ENCODE measurements around the gene STAB1.

DNA sequence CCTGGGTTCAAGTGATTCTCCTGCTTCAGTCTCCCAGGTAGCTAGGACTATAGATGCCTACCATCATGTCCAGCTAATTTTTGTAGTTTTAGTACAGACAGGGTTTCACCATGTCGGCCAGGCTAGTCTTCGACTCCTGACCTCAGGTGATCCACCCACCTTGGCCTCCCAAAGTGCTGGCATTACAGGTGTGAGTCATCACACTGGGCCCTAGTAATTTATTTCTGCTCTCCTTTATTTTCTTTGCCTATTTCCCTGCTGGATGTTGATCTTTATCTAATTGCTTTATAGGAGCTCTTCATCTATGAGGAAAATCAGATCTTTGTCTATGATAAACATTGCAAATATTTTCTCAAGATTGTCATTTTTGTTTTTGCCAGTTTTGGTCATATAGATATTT is 72.9 kb downstream of the STAB1 start:
- TF ChIP-seq, protein P1, sequence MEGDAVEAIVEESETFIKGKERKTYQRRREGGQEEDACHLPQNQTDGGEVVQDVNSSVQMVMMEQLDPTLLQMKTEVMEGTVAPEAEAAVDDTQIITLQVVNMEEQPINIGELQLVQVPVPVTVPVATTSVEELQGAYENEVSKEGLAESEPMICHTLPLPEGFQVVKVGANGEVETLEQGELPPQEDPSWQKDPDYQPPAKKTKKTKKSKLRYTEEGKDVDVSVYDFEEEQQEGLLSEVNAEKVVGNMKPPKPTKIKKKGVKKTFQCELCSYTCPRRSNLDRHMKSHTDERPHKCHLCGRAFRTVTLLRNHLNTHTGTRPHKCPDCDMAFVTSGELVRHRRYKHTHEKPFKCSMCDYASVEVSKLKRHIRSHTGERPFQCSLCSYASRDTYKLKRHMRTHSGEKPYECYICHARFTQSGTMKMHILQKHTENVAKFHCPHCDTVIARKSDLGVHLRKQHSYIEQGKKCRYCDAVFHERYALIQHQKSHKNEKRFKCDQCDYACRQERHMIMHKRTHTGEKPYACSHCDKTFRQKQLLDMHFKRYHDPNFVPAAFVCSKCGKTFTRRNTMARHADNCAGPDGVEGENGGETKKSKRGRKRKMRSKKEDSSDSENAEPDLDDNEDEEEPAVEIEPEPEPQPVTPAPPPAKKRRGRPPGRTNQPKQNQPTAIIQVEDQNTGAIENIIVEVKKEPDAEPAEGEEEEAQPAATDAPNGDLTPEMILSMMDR (conservative IDR thresholded peaks at IDR 0.05; ENCODE audit: low read length): no peak
- TF ChIP-seq EZH2phosphoT487 (IDR thresholded peaks at IDR 0.05; ENCODE audit: borderline replicate concordance): no peak

Measured in Loucy (cell line).